Stomach (tissue), 9 donors: ENCODE results near the gene DUSP8. TPM values are rescaled to one million over a fixed set of nuclear protein-coding genes. Genes with fewer than 3 reads are reported as not detected.
"Not testable (repeated sequence)": the region's sequence is repeated elsewhere in the genome, so short reads cannot be mapped to it uniquely, and the experiment has no call there.

Experiments used
- DNase-seq, 2 donors: peaks; one replicate each; pipeline versions ENCODE4 v3.0.0 to v3.0.0-alpha.2; 2013 to 2019
- H3K27ac ChIP-seq, 5 donors: fragments of 200-600 bp in 4 of 5; sonication (generic) in 4 of 5; one replicate each; pipeline ENCODE4 v1.5.1; 2013 to 2019; ENCODE audit warnings: mild to moderate bottlenecking in 1 of 5, moderate library complexity in 1 of 5
- H3K27me3 ChIP-seq, 3 donors: fragments of 200-600 bp; sonication (generic); one replicate each; pipeline ENCODE4 v1.5.1; 2017 to 2019; ENCODE audit warnings: mixed run types in 1 of 3
- H3K36me3 ChIP-seq, 4 donors: fragments of 200-600 bp; sonication (generic); 1 replicate in 3 of 4; 2 replicates in 1 of 4; pipeline ENCODE4 v1.5.1; 2016 to 2019
- H3K4me1 ChIP-seq, 4 donors: fragments of 200-600 bp; sonication (generic); one replicate each; pipeline ENCODE4 v1.5.1; 2016 to 2019
- H3K4me3 ChIP-seq, 4 donors: fragments of 200-600 bp; sonication (generic) in 3 of 4; one replicate each; pipeline ENCODE4 v1.5.1; 2016 to 2019; ENCODE audit warnings: mild to moderate bottlenecking in 1 of 4
- H3K9me3 ChIP-seq, 4 donors: fragments of 200-600 bp; sonication (generic); one replicate each; pipeline ENCODE4 v1.5.1; 2016 to 2019
- EP300 ChIP-seq: sonication (generic); formaldehyde crosslinking; IDR thresholded peaks from one replicate; pipeline ENCODE4 v1.6.1; 2017; ENCODE audit warnings: antibody characterized with exemption
- POLR2A ChIP-seq, 4 donors: fragments of 450-650 bp; IDR thresholded peaks; one replicate each; pipeline ENCODE4 v1.6.1; 2016; ENCODE audit warnings: antibody characterized with exemption in 4 of 4, control low read depth in 2 of 4, mild to moderate bottlenecking in 1 of 4, moderate library complexity in 1 of 4
- POLR2AphosphoS5 ChIP-seq, 3 donors: sonication (generic); formaldehyde crosslinking; IDR thresholded peaks; one replicate each; pipeline ENCODE4 v1.6.1; 2016; ENCODE audit warnings: antibody characterized with exemption in 3 of 3
- WGBS, 5 donors: extraction: QIAGEN DNeasy Blood & Tissue Kit in 3 of 5; methylation state at CpG; one replicate each; pipeline versions ENCODE4 v1.1.5 to v1.1.7; 2013 to 2018; 5-methylcytosine and 5-hydroxymethylcytosine counted together
- intact Hi-C: fragments of 100-400 bp; cut with DNase I; formaldehyde crosslinking; loops from one replicate; pipeline ENCODE4 v1.15.1; 2023; ENCODE audit warnings: low total_unique reads
- polyA plus RNA-seq, 3 donors: library from polyadenylated mRNA; stranded (reverse); fragments of 200-250 nt; gene quantifications; one replicate each; pipeline ENCODE4 v1.2.3, GENCODE V29; 2013
- total RNA-seq, 5 donors: library from RNA; depleted of rRNA; stranded (reverse); fragments of >200 nt; gene quantifications; one replicate each; pipeline versions ENCODE4 v1.1.0 to v1.2.3, GENCODE V29; 2014 to 2016
- TF ChIP-seq, protein P1 (sequence below), 7 experiments: fragments of 450-650 bp in 4 of 7; fragments of 200-600 bp in 3 of 7; sonication (generic) in 3 of 7; IDR thresholded peaks; one replicate each; pipeline ENCODE4 v1.5.1; 2016 to 2019; ENCODE audit warnings: antibody characterized with exemption in 7 of 7, control low read depth in 2 of 7, mild to moderate bottlenecking in 1 of 7
- donor health status: healthy with polysubstance abuse.
- donor health status: Bipolar disorder and iron deficiency.
- donor health status: healthy.

The DUSP8 gene
- total and polyA plus RNA-seq, 8 donors = 0.58 to 31.6 (median 2.6) TPM

GRCh38 chr11:1581976-1582375 is 9.9 kb upstream of the DUSP8 start:
- 86 to 92% (median 87%) methylated on average over 9 of the region's 9 CpGs for WGBS, 5 donors
- Histone ChIP-seq H3K4me1 (no peaks in the 10 kb centered on the region), H3K27me3 (peaks cover 0 to 36% (median 0%) of the 10 kb centered on the region in 3 donors), H3K9me3 (peaks cover 0 to 10% (median 8%) of the 10 kb centered on the region in 4 donors), H3K36me3 (no peaks in the 10 kb centered on the region), H3K4me3 (no peak overlapping the region), H3K27ac (no peak overlapping the region)
- no peak for DNase-seq
- intact Hi-C loops = no loop called here
- TF ChIP-seq, protein P1, sequence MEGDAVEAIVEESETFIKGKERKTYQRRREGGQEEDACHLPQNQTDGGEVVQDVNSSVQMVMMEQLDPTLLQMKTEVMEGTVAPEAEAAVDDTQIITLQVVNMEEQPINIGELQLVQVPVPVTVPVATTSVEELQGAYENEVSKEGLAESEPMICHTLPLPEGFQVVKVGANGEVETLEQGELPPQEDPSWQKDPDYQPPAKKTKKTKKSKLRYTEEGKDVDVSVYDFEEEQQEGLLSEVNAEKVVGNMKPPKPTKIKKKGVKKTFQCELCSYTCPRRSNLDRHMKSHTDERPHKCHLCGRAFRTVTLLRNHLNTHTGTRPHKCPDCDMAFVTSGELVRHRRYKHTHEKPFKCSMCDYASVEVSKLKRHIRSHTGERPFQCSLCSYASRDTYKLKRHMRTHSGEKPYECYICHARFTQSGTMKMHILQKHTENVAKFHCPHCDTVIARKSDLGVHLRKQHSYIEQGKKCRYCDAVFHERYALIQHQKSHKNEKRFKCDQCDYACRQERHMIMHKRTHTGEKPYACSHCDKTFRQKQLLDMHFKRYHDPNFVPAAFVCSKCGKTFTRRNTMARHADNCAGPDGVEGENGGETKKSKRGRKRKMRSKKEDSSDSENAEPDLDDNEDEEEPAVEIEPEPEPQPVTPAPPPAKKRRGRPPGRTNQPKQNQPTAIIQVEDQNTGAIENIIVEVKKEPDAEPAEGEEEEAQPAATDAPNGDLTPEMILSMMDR (IDR thresholded peaks at IDR 0.05) = no peak
- TF ChIP-seq POLR2A (IDR thresholded peaks at IDR 0.05) (no peak), POLR2AphosphoS5 (IDR thresholded peaks at IDR 0.05) (no peak), EP300 (no peak)

DNA sequence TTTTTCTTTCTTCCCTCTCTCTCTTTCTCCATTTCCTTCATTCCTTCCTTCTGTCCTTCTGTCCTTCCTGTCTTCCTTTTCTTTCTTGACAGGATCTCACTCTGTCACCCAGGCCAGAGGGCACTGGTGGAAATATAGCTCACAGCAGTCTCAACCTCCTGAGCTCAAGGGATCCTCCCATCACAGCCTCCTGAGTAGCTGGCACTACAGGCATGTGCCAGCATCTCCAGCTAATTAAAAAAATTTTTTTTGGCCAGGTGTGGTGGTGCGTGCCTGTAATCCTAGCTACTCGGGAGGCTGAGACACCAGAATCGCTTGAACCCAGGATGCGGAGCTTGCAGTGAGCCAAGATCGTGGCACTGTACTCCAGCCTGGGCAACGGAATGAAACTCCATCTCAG is 4.8 kb upstream of the DUSP8 start:
- Histone ChIP-seq H3K27ac (no peak overlapping the region), H3K9me3 (peaks cover 0 to 10% (median 8%) of the 10 kb centered on the region in 4 donors), H3K36me3 (no peaks in the 10 kb centered on the region), H3K4me1 (peaks cover 16 to 27% (median 23%) of the 10 kb centered on the region in 4 donors), H3K27me3 (peaks cover 0 to 48% (median 5%) of the 10 kb centered on the region in 3 donors), H3K4me3 (no peak overlapping the region)
- no peak for DNase-seq
- intact Hi-C loops = loop anchor here (5.0 kb wide), 1 partner anchor 35 kb away; no protein-coding TSS in a partner anchor
- 74 to 85% (median 80%) methylated on average over 6 of the region's 6 CpGs for WGBS, 5 donors
- TF ChIP-seq EP300 = no peak
- TF ChIP-seq, protein P1 (IDR thresholded peaks at IDR 0.05) = no peak
- TF ChIP-seq POLR2AphosphoS5 (IDR thresholded peaks at IDR 0.05) = no peak
- TF ChIP-seq POLR2A (IDR thresholded peaks at IDR 0.05) = no peak

- not testable (repeated sequence) for H3K36me3 ChIP-seq, H3K4me3 ChIP-seq, H3K27ac ChIP-seq, H3K9me3 ChIP-seq, DNase-seq
- intact Hi-C loops = loop anchor here (5.0 kb wide), 1 partner anchor 33 kb away; no protein-coding TSS in a partner anchor
- WGBS, 5 donors = 71 to 82% (median 79%) methylated on average over 16 of the region's 16 CpGs
- Histone ChIP-seq H3K27me3 (peaks cover 0 to 56% (median 11%) of the 10 kb centered on the region in 3 donors), H3K4me1 (peaks cover 22 to 35% (median 31%) of the 10 kb centered on the region in 4 donors)
These were observed 3.7 kb upstream of the DUSP8 start for GRCh38 chr11:1575756-1576155.

- H3K4me3 ChIP-seq = peak overlapping the region in 1 of 4 donors; percentile 60
- no peak for DNase-seq
- peak overlapping the region in 1 of 5 donors; percentile 95 for H3K27ac ChIP-seq
- intact Hi-C loops = loop anchor here (5.0 kb wide), 1 partner anchor 33 kb away; no protein-coding TSS in a partner anchor
- H3K27me3 ChIP-seq = peaks cover 0 to 63% (median 11%) of the 10 kb centered on the region in 3 donors
- TF ChIP-seq POLR2AphosphoS5 (IDR thresholded peaks at IDR 0.05) (no peak), POLR2A (IDR thresholded peaks at IDR 0.05) (no peak), EP300 (no peak)
- TF ChIP-seq, protein P1 (IDR thresholded peaks at IDR 0.05) = no peak
- H3K4me1 ChIP-seq = peaks cover 31 to 43% (median 40%) of the 10 kb centered on the region in 4 donors
- peaks cover 0 to 10% (median 8%) of the 10 kb centered on the region in 4 donors for H3K9me3 ChIP-seq
- 14 to 19% (median 18%) methylated on average over 7 of the region's 7 CpGs for WGBS, 5 donors
- H3K36me3 ChIP-seq = no peaks in the 10 kb centered on the region
These were observed 2.8 kb upstream of the DUSP8 start for GRCh38 chr11:1574933-1575242.

DNA sequence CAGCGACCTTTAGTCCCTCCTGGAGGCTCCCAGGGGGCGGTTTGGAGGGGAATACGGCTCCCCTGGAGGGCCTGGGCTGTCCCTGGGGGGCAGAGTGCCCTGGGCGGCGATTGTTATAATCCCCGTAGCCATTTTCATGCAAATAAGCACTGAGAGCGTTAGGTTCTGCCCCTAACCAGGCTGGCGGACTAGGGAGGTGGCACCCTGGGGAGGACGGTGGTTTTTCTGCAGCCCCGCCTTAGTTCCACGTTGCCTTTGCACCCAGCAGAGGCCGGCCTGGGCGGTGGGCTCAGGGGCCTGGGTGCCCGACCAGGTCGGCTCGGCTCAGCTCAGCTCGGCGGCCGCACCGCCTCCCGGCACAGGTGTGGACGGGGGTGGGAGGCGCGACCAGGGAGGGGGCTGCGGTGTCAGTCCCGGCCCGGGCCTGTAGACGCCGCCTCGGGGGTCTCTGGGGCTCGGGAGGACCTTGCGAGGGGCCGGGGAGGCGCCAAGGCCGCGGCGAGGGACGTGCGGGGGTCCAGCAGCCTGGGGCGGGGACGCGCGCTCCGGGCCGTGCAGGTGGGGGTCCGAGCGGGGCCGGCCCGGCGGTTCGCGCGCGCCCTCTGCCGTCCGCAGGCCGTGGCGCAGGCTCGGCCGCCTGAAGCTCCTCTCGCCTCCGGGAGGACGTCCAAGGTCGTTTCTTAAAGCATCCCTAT is 2.3 kb upstream of the DUSP8 start:
- DNase-seq = peak; percentile 69 to 87
- H3K4me3 ChIP-seq = peak overlapping the region; percentile 58 to 67 (median 60)
- intact Hi-C loops = no loop called here
- no peak for TF ChIP-seq POLR2AphosphoS5 (IDR thresholded peaks at IDR 0.05)
- no peak for TF ChIP-seq POLR2A (IDR thresholded peaks at IDR 0.05)
- TF ChIP-seq EP300 = no peak
- TF ChIP-seq, protein P1 (IDR thresholded peaks at IDR 0.05) = peak in 4 of 7 experiments; percentile 42 to 94 (median 82)
- H3K27ac ChIP-seq = peak overlapping the region; percentile 88 to 95 (median 93)
- no peaks in the 10 kb centered on the region for H3K36me3 ChIP-seq
- H3K9me3 ChIP-seq = peaks cover 0 to 10% (median 8%) of the 10 kb centered on the region in 4 donors
- 1% methylated on average over 24 to 64 of the region's 64 CpGs for WGBS, 5 donors
- peaks cover 36 to 48% (median 45%) of the 10 kb centered on the region in 4 donors for H3K4me1 ChIP-seq
- peaks cover 0 to 63% (median 11%) of the 10 kb centered on the region in 3 donors for H3K27me3 ChIP-seq
